Islet of Langerhans (tissue), 1 donor: ENCODE measurements around the gene GOLM1.
"Not testable (repeated sequence)": the region's sequence is repeated elsewhere in the genome, so short reads cannot be mapped to it uniquely, and the experiment has no call there.

ENCODE experiments used
- FAIRE-seq: peaks from one replicate; lab custom pipeline; 2011; peaks lifted over from hg19 to GRCh38; lab: Jason Lieb, UNC

Gene GOLM1, protein sequence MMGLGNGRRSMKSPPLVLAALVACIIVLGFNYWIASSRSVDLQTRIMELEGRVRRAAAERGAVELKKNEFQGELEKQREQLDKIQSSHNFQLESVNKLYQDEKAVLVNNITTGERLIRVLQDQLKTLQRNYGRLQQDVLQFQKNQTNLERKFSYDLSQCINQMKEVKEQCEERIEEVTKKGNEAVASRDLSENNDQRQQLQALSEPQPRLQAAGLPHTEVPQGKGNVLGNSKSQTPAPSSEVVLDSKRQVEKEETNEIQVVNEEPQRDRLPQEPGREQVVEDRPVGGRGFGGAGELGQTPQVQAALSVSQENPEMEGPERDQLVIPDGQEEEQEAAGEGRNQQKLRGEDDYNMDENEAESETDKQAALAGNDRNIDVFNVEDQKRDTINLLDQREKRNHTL

DNA sequence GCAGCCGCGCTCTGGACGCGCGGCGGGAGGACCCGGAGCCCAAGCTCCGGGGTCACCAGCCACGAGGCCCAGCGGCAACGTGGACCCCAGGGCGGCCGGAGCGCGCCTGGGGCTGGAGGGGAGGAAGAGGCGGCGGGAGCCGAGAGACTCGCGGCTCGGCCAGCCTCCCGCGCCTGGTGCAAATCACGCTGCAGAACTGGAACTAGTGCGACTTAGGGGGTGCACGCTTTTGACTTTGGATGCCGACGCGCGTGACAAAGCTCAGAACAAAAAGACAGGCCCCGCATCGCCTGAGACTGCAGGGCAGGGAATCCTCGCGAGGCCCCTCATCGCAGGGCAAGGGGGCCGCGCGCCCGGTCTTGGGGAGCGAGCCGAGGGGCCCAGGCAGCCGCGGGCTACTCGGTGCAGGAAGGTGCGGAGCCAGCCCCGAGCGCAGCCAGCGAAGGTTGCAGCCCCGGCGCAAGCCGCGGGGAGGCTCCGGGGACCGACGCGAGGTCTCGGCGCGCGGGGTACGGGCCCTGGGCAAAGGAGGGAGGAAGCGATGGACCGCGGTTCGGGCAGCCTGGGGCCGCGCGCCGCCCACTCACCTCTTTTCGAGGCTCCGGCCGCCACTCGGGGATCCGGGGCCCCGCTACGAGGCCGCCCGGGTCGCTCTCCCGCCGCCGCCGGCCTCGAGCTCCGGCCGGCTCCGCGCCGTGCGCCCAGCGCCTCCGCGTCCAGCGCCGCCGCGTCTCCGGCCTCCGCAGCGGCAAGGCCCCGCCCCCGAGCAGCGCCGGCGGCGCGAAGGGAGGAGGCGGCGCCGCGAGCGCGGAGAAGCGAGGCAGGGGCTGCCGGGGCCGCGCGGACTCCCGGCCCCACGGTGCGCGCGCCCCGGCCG lies at the start of gene GOLM1:
Gene GOLM1 (minus strand): TSS at position 735 of the 877 bp plus-strand sequence. CDS start 20,238 bp downstream, outside the sequence.
- no peak for FAIRE-seq

DNA sequence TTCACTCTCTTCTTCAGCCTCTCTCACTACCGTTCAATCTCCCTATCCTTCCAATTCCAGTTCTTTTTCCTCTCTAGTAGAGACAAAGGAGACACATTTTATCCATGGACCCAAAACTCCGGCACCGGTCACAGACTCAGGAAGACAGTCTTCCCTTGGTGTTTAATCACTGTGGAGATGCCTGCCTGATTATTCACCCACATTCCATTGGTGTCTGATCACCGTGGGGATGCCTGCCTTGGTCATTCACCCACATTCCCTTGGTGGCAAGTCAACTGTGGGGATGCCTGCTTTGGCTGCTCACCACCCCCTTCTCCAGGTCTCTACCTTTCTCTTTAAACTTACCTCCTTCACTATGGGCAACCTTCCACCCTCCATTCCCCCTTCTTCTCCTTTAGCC lies 47.3 kb upstream of the GOLM1 start:
- FAIRE-seq = not testable (repeated sequence)

DNA sequence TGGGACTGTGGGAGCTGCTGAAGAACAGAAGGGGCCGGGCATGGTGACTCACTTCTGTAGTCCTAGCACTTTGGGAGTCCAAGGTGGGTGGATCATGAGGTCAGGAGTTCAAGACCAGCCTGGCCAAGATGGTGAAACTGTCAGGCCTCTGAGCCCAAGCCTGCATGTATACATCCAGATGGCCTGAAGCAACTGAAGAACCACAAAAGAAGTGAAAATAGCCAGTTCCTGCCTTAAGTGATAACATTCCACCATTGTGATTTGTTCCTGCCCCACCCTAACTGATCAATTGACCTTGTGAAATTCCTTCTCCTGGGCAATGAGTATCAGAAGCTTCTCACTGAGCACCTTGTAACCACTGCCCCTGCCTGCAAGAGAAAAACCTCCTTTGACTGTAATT lies 46.6 kb upstream of the GOLM1 start:
- not testable (repeated sequence) for FAIRE-seq

DNA sequence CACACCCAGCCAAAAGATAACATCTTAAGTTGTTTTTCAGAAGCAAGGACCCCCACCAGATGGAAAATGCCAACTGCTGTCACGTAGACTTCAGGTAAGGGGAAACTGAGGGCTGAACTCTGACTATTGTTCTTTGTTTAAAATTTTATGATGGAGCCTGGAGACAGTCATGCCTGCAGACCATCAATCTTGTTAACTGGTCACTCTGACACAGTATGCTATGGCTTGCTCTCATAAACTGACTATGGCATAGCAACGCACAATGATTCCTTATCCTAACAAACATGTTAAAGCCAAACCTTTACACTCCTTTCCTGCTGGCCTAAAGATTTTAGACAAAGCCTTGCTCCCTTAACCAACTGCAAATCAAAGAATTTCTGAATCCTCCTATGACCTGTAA lies 43.6 kb upstream of the GOLM1 start:
- no peak for FAIRE-seq

DNA sequence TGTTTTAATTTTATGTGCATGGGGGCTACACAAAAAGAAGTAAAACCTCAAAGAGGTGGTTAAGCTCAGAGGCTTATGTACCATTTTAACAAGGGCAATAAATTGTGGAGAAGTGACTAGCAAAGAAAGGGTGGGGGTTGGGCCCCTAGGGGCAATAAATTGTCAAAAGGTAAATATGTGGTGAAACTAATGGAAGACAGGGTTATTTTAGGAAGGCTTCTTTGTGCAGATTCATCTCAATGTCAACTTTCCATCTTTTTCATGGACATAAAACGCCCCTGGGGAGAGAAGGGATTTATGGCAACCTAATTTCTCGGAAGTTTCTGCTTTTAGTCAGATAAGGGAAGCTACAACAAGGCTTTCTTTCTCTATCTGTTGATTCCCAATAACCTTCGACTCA lies 42.5 kb upstream of the GOLM1 start:
- FAIRE-seq = no peak

DNA sequence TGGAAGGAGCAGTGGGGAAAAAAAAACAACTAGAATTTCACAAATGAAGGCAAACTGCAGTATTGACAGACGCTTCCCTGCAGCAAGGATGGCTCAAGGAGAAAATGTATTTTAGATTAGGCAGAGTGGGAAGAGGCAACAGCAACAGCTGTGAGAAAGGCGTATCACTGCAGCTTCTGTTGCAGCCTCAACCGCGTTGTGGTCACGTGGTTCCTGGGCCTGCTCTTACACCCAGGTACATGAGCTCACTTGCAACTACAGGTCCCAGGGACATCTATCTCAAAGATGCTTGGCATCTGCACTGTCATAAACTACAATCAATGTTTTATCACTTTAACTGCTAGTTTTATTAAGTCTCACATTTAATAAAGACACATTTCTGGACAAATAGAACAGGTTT lies 36.0 kb upstream of the GOLM1 start:
- FAIRE-seq = no peak

DNA sequence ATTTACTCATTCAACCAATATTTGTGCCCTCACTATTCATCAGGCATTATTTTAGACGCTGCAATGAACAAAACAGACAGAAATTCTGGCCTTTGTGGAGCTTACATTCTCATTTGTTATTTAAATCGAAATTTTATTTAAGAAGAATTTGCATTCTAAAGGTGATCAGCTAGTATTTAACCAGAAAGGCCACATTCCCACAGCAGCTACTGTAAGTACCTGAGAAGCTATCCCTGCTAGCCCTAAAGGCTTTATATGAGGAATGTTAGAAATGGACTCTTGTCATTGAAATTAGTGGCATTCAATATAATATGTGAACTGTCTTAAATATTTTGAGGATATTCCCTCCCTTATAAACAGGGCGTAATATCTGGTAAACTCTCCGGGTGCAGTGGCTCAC lies 35.0 kb upstream of the GOLM1 start:
- FAIRE-seq = no peak

DNA sequence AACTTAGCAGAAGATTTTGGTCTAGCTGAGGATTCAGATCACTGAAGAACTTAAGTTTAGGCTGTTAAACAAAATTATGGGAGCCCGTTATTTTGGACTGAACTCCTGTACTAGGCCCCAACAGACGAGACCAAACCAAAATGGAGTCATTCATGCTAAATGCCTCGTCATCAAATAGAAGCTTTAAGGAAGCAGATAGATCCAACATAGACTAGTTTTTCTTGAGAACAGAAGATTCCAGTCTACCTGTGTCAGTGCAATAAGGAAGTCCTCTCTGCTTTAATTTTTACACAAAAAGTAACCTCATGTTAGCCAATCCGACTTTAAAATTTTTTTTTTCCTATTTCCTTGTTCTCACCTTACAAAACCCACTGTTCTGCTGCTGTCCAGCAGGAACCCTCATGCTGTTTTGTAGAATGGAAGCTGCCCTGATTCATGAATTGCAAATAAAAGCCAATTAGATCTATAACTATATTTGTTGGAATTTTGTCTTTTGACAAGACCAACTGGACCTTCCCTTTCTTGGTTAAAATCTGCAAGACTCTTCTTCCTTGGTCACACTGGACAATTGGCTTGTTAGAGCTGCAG lies 29.0 kb upstream of the GOLM1 start:
- no peak for FAIRE-seq

DNA sequence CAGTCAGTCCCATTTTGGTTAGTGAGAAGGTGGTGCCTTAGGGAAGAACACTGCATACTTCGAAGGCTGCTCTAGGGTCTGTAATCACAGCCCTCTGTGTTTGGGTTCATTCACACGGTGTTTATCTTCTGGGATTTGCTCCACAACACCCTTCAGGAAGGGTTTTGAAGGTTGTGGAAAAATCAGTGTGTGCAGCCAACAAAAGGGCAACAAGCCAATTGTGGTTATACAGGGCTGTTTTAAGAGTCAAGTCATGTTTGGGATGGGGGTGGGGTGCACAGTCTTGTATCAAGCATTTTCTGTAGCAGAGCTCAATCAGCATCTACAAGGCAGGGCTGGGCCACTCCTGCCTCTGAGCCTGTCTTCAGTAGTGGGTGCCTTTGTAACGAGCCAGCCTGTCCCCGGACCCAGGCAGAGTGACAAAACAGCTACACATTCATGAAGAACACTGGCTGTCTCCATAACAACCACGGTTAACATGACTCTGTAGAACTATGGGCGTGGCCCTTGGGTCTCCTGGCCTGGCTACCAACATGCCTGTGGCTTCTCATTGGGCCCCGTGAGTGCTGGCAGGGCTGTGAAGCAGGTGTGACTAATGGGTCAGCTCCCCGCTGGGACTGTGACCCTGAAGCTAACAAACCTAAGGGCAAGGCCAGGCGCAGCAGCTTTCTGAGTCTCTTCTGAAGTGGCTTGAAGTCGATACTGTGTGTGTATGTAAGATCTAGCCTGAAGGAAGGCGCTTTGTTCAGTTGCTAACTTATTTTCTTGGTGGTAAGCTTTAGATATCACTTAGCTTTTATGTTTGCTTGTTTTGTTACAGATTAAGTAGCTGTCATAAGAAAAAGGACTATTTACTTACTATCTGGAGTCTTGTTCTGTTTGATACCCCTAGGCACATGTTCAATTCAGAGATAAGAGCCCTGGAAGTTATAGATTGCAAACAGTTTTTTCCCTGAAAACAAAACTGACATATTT lies 27.9 kb upstream of the GOLM1 start:
- FAIRE-seq = peak; percentile 70

DNA sequence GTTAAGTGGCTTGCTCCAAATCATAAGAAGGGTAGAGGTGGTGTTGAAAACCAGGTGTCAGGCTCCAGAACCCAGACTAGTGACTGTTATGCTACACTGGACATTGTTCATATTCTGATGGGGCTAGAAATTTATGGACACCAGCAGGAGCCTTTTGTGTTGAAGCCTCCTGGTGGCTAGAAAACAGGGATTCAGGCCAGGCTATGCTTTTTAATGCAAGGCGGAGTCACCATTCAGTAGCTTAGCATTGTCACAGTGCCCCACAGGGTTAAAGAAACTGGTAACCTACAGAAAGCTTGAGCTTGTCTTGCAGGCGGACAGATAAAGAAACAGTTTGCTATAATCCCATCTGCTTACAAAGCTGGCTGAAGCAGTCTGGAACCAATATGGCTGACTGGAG lies 23.0 kb upstream of the GOLM1 start:
- FAIRE-seq = no peak

DNA sequence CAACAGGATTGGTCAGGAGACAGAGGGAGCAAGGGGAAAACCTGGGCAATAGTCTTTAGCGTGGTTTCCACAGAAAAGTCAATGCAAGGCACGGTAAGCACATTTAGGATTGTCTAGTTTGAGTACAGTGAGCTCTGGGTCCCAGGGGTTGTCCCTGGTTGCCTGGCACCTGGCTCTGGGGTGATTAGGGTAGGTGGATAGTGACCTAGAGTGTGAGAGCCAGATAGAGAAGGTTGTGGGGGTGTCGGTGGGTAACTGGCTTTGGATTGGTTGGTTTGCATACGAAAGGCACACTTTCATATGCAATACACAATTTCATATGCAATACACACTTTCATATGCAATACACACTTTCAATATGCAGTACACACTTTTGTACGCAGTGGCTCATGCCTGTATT lies 20.1 kb upstream of the GOLM1 start:
- FAIRE-seq = no peak

DNA sequence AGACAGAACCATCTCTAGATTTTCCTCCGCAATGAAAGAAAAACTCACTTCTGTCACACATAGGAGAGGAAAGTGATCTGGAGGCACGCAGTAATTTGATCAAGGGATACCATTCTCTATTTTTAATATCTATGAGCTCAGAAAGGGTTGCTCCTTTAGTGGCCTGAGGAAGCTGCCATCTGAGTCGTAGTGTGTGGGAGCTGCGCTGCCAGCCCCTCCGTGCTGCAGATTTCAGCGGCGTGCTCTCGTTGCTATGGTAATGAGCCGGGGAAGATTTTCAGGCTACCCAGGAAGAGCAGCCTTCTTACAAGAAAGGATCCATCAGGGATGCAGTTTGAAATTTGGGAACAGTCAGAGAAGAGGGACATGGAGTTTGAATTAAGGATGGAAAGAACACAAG lies 17.1 kb upstream of the GOLM1 start:
- FAIRE-seq = no peak

DNA sequence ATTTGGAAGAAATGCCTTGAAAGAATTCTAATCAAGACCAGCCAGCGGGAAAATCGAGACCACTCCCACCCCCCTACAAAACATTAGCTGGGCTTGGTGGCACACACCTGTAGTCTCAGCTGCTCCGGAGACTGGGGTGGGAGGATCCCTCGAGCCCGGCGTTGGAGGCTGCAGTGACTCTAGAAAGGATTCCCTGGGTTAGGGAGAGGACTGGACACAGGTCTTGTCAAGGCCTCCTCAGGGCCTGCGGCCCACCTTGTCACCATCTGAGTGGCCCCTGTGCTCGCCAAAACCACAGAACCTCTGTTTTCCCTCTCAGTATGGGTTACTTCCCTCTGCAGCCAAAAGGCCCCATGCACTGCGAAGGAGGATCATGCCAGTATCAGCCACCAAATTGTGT lies 16.5 kb upstream of the GOLM1 start:
- no peak for FAIRE-seq

DNA sequence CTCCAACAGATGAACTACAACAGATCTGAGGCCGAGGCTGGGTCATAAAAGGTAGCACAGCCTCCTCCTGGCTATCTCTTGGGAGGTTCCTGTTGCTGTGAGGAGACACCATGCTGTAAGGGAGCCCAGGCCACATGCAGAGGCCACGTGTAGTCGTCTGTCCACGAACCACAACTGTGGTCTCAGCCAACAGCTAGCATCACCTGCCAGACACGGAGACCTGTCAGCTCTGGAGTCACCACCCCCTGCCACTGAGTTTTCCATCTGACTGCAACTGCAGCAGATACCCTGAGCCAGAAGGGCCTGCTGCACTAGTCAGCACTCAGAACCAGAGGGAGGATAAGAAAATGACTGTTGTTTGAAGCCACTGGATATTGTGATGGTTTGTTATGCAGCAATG lies 12.7 kb upstream of the GOLM1 start:
- no peak for FAIRE-seq

DNA sequence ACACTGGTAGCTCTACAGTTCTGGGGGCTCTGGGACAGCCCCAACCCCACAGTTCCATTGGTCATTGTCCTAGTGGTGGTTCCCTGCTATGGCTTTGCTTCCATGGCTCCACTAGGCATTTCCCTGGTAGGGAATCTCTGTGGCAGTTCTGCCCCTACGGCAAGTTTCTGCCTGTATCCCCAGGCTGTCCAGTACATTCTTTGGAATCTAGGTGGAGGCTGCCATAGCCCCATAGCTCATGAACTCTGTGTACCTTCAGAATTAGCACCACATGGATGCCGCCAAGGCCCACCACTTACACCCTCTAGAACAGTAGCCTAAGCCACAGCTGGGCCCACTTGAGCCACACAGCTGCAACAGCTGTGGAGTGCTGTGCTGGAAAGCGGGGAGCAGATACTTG lies 3.3 kb upstream of the GOLM1 start:
- no peak for FAIRE-seq

DNA sequence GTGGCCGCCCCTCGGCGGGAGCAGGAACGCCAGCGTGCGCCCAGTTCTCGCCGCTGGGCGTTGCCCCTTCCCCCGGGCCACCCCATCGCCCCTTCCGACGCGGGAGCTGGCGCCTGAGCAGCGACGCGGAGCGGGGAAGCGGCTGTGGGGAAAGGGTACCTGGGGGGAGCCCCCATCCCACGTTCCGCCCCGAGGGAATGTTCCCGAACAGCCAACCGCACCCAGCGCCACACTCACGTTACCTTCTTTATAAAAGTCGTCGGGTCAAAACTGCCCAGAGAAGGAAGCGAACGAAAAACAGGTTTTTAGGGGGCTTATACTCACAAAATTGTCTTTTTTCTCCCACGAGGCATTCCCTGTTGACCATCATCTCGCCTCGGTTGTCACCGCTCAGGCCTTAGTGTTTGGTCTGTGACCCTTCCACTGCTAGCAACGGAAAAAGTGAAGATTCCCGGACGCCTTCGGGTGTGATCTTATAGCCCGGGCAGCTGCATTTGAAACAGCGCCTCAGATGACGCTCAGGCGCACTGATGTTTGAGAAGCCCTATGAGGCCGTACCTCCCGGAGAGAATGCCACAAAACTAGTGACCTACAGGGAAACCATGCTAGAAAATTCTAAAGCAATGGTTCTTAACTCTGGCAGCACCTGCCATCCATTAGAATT lies 475 bp upstream of the GOLM1 start:
- no peak for FAIRE-seq

DNA sequence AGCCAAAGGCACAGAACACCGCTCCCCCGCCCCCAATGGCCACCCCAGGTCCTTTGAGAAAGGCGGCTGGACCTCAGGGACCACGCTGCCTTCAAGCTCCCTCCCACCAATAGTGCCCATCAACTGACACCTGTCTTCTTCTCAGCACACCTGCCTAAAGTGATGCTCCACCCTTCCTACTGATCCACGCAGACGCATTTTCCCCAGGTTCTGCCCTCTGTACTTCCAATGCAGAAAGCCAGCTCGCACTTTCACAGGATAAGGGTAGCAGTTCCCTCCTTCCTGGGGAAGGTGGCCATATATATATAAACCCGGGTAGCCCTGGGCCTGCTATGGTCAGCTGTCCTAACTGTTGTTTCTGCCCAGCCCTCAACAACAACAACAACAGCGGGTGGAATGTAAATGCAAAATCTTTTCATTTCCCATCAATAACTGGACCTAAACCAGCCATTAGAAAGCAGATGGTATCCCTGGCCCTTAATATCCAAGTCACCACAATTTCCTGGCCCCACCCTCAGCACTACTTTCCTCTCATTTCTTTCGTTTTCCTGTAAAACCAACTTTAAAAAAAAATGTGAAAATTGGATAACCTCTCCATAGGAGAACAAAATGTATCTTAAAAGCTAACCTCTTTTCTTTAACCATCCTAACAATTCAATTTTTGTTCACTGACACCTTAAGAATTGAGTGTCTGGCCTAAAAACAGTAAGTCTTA lies 1.7 kb downstream of the GOLM1 start:
- no peak for FAIRE-seq

DNA sequence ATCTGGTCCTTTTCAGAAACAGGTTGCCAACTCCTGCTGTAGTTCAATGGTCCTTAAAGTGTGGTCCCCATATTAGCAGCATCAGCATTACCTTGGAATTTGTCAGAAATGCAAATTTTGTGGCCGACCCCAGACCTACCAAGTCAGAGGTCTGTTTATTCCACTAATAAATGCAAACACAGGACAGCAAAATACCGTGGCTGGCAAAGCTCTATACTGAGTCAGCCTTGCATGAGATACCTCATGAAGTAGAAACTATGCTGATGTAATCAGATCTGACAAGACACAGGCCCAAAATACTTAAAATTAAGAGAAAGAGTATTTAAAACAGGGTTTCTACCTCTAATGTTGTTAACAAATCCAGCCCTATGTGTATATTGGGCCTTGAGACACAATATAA lies 3.0 kb downstream of the GOLM1 start:
- no peak for FAIRE-seq

DNA sequence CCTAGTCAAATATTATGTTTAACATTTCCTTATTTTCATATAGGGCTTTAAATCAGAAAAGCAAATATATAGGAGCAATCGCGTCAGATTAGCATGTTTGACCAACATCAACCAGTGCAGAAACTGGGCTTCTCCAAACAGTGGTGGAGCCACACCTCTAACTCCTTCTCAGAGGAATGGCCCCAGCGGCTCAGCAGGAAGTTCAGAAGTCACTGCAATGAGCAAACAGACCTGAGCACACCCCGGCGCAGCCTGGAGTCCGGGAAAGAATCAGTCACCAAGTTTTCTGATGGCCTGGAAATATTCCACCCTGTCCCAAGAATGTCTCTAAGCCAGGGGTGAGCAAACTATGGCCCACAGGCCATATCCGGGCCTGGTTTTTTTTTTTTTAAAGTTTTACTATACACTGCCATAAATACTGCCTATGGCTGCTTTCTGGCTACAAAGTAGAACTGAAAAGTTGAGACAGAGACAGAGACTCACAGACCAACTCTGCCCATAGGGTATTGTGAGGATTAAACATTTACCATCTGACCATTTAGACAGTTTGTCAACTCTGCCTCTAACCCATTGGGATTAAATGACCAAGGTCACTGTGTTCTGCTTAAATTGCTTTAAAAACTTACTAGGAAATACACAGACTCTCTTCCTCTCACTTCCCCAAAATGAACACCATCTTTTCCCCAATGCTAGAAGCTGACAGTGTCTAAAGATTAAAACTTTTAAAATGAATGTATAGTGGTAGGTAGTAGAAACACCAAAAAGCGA lies 5.4 kb downstream of the GOLM1 start:
- FAIRE-seq = no peak

DNA sequence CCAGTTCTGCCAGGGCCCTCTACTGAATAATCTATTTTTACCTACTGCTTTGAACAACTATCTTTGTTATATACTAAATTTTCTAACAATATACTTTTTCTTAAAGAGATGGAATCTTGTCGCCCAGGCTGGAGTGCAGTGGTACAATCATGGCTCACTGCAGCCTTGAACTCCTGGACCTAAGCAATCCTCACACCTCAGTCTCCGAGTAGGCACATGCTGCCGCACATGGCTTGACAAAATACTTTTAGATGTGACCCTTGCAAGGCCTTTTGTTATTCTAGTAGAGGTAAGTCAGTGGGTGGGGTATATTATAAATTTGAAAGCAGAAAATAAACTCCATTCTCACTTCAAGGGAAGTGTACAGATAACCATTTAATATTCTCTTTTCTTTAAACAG lies 7.9 kb downstream of the GOLM1 start:
- no peak for FAIRE-seq
